ENCODE measurements around the gene ABCC4. TPM values are rescaled to one million over a fixed set of nuclear protein-coding genes. Genes with fewer than 3 reads are reported as not detected.
A peak's percentile ranks its signal among the peaks of the same experiment; 100 is the strongest.

ABCC4 gene
- total RNA-seq, 1 donor from 2014 or later = 5.4 TPM

- DNase-seq (ENCODE audit: low read depth in 2 of 2) = peak in 1 of 2 donors; percentile 42
These were observed 182.5 kb downstream of the ABCC4 start for GRCh38 chr13:95118541-95119324.

DNA sequence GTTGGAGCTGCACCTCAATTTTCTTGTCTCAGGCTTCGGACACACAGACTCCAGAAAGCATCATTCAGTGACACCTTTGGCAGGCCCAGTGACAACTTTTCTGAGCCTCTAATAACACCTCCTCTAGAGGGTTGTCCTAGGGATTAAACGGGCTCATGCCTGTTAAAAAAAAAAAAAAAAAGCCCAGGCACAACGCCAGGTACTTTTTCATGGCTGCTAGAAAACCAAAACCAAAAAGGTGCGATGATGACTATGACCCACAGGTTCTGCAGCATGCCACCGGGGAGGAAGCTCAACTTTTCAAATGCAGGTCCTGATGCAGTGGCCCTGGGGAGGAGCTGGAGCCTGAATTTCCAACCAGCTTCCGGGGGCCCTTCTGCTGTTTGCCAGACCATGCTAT, 184.2 kb downstream of the ABCC4 start:
- no peak for DNase-seq (ENCODE audit: low read depth in 2 of 2)

GRCh38 chr13:95115525-95115924, 185.7 kb downstream of the ABCC4 start:
- peak in 1 of 2 donors; percentile 84 for DNase-seq (ENCODE audit: low read depth in 2 of 2)

- DNase-seq (ENCODE audit: low read depth in 2 of 2) = peak in 1 of 2 donors; percentile 48
These were observed 187.7 kb downstream of the ABCC4 start for GRCh38 chr13:95113601-95114000.

DNA sequence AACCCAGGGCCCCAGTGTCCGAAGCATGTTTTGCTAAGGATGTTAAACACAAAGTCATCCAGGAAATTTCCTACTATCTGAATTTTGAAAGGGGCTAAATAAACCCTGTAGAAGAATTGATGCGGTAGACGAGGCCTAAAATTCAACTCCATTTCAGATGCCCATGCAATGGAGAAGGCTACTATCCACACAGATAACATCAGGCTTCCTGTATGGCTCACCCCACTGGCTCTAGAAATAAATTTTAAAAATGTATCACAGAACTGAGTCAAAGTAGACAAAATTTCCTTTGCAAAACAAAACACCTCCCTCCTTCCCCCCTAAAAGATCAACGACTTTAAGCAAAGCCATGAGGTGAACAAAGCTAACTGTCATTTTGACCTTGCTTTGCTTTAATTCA, 188.4 kb downstream of the ABCC4 start:
- peak in 1 of 2 donors; percentile 49 for DNase-seq (ENCODE audit: low read depth in 2 of 2)

GRCh38 chr13:95111608-95112007, 189.6 kb downstream of the ABCC4 start:
- DNase-seq (ENCODE audit: low read depth in 2 of 2) = no peak

DNA sequence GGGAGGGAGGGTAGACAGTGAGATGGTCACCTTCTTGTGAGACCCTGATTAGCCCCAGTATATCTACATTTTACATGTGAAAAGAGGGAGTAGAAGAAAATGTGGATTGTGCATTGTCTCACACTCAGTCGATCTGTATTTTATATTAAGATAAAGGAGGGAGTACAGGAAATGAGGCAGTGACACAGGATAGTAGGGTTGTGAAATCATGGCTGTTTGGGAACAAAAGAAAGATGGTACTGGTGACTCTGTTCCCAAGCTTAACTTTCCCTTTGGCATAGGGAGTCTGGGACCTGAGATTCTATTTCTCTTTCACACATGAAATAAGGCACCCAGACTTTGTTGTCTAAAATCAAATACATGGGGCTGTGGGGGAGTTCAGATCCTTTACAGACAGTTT, 194.7 kb downstream of the ABCC4 start:
- no peak for DNase-seq (ENCODE audit: low read depth in 2 of 2)

DNA sequence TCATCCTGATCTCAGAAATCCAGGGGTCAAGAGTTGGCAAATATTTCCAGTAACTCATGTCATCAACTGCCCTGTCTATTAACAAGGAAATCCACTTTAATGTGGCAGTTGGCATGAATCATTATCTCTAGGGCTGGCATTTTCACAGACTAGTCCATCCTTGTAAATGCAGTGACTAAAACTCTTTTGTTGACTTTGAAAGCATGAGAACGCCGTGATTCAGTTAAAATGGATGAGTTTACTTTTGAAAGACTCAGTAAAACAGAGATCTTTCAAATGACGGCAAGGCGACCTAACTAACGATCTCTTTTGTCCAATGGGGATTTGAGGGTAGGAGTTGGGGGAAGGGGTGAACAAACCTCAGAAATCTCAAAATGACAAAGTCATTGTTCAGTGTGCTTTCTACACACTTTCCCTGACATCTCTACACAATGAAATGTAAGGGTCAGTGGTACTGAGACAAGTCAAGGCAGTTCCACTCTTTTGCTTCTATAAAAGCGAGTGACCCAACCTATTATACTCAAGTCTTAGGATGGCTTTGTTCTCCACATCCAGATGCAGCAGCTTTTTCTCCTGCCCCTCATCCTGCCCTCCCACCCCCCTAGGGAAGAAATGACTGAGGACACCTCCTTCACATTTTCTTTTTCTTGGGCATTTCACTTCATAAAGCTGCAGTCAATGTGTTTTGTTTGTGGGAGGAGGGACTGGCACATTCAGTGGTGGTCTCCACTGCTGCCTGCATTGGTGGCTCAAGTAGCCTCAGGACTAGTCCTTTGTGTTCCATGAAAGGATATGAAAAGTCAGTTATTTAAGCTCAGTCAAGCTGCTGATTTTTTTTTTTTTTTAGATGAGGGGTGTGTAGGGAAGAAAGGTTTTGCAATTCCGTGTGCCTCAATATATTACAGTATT, 200.5 kb downstream of the ABCC4 start:
- peak in 1 of 2 donors; percentile 82 for DNase-seq (ENCODE audit: low read depth in 2 of 2)

- DNase-seq (ENCODE audit: low read depth in 2 of 2) = peak in 1 of 2 donors; percentile 85
These were observed 201.7 kb downstream of the ABCC4 start for GRCh38 chr13:95099541-95099940.

DNA sequence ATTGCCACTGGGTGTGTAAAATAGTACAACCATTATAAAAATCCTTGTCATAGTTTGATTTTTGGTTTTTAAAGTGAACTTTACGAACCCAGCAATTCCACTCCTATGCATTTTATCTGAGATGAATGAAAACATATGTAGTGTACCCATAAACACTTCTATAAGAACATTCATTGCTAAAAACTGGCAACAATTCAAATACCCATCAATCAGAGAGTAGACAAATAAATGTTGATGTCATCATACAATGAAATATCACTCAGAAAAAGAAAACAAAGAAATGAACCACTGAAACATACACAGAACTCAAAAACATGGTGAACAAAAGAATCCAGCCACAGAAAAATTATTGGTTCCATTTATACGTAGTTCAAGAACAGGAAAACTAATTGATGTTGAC, 202.3 kb downstream of the ABCC4 start:
- peak in 1 of 2 donors; percentile 40 for DNase-seq (ENCODE audit: low read depth in 2 of 2)

GRCh38 chr13:95091755-95092154, 209.5 kb downstream of the ABCC4 start:
- DNase-seq (ENCODE audit: low read depth in 2 of 2) = no peak

- DNase-seq (ENCODE audit: low read depth in 2 of 2) = peak; percentile 30 to 82
These were observed 213.4 kb downstream of the ABCC4 start for GRCh38 chr13:95087746-95088305.

DNA sequence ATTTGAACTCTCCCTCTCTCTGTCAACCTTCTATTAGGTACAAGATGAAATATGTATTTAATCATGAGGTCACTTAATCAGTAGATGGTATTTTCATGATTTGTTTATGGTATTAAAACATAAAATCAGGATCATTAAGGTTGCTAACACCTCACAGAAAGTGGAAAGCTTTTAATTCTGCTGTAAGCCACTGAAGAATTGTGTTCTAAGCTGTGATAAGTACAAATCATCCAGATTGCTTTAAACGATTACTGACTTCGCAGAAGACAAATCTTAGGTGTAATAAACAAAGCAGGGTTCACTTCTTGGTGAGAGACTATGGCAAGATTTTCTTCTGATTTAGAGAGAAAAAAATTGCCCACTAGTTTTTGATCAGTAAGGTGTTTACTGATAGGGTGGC, 214.5 kb downstream of the ABCC4 start:
- DNase-seq (ENCODE audit: low read depth in 2 of 2) = no peak

- DNase-seq (ENCODE audit: low read depth in 2 of 2) = peak in 1 of 2 donors; percentile 84
These were observed 217.5 kb downstream of the ABCC4 start for GRCh38 chr13:95083758-95084157.

GRCh38 chr13:95083066-95083465, 218.2 kb downstream of the ABCC4 start:
- no peak for DNase-seq (ENCODE audit: low read depth in 2 of 2)

DNA sequence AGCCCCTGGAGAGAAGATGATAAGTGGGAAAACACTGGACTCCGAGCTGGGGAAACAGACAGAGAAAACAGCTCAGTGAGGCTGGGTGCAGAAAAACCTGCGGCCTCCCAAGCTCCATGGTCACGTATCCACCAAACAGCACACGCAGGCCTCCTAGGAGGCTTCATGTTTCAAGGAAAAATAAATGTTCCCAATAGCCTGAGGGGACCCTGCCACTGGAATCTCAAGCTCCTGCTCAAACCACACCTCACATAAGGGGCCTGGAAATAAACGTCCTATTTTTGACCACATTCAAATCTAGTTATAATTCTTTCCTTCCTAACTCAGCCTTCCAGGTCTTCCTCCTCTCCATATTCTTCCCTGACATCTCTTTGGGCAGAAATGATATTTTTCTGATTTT, 225.7 kb downstream of the ABCC4 start:
- DNase-seq (ENCODE audit: low read depth in 2 of 2) = no peak

DNA sequence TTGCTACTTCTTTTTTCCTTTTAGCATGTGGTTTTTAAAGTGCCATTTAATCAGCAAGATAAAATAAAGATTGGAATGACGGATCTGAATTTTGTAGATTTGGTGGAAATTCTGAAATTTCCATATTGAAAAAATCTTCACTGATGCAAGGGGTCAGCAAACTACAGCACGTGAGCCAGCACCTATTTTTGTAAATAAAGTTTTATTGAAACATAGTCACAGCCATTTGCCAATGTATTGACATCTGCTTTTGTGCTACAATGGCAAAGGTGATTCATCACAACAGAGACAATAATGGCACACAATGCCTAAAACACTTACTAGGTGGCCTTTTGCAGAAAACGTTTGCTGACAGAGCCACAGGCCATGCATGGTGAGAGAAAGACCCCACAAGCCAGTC, 226.4 kb downstream of the ABCC4 start:
- DNase-seq (ENCODE audit: low read depth in 2 of 2) = no peak

DNA sequence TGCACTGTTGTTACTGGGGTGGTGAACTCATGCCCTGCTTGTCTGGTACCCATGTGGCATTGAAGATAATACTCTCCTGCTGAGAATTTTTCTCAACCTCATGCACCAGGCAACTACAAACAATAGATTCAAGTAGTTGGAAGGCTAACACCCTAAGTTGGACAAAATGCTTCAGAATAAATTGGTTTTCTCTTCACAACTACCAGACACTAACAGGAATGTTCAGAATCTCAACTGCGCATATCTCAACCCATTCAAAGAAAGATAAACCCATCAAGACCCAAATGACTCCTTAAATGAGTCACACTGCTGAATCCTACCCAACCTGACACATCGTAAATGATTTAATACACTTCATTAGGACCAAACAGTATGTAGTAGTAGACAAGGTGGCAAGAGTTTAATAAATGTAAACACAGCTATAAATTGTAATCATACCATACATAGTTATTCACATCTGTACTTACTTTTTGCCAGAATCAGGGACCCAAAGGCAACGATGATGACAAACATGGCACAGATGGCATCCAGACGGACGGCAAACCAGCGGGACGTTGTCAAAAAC, 227.4 kb downstream of the ABCC4 start:
- DNase-seq (ENCODE audit: low read depth in 2 of 2) = no peak

DNA sequence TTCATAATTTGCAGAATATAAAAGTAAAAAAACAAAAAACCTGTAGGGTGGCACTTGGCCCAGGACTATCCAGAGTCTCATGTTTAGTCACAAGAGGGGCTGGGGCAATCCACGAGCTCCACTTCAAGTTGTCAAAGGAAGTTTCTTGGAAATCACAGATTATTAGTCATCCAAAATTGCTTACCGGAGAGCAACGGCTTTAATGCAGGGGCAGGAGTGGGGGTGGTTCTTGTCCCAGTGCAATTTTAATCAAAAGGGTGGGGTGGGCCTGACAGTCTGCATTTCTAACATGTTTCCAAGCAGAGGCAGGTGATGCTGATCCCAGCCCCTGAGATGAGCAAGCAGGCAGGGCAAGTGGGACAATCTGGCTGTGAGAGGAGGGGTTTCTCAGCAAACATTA, 233.9 kb downstream of the ABCC4 start:
- DNase-seq (ENCODE audit: low read depth in 2 of 2) = peak in 1 of 2 donors; percentile 24

- no peak for DNase-seq (ENCODE audit: low read depth in 2 of 2)
These were observed 241.2 kb downstream of the ABCC4 start for GRCh38 chr13:95060014-95060519.

- DNase-seq (ENCODE audit: low read depth in 2 of 2) = no peak
These were observed 241.9 kb downstream of the ABCC4 start for GRCh38 chr13:95059306-95059705.

- no peak for DNase-seq (ENCODE audit: low read depth in 2 of 2)
These were observed 242.6 kb downstream of the ABCC4 start for GRCh38 chr13:95058680-95059079.
